GM21717 (cell line): ENCODE results near the gene ANKRD13D.
"Not testable (repeated sequence)": the region's sequence is repeated elsewhere in the genome, so short reads cannot be mapped to it uniquely, and the experiment has no call there.

Experiments used
- ATAC-seq: cut with Tn5 transposase; IDR thresholded peaks from one replicate; pipeline ENCODE4 v1.9.1; 2021; ENCODE audit warnings: mild to moderate bottlenecking, moderate library complexity; ENCODE audit not compliant: unreplicated experiment

Gene ANKRD13D

GRCh38 chr11:67317205-67317887 is 28.2 kb downstream of the ANKRD13D start:
- peak; percentile 69 for ATAC-seq

- ATAC-seq = peak; percentile 10
These were observed 28.9 kb downstream of the ANKRD13D start for GRCh38 chr11:67317888-67318555.

GRCh38 chr11:67318876-67319275 is 29.8 kb downstream of the ANKRD13D start:
- ATAC-seq = not testable (repeated sequence)

GRCh38 chr11:67320011-67320410 is 30.9 kb downstream of the ANKRD13D start:
- ATAC-seq = no peak

GRCh38 chr11:67320691-67321090 is 31.6 kb downstream of the ANKRD13D start:
- no peak for ATAC-seq

- ATAC-seq = no peak
These were observed 32.3 kb downstream of the ANKRD13D start for GRCh38 chr11:67321313-67321871.

- no peak for ATAC-seq
These were observed 32.9 kb downstream of the ANKRD13D start for GRCh38 chr11:67322049-67322448.

GRCh38 chr11:67323526-67323925 is 34.4 kb downstream of the ANKRD13D start:
- ATAC-seq = no peak

GRCh38 chr11:67332081-67332691 is 43.1 kb downstream of the ANKRD13D start:
- no peak for ATAC-seq

GRCh38 chr11:67337257-67337656 is 48.2 kb downstream of the ANKRD13D start:
- ATAC-seq = no peak

- ATAC-seq = no peak
These were observed 55.2 kb downstream of the ANKRD13D start for GRCh38 chr11:67344264-67344663.

- no peak for ATAC-seq
These were observed 56.3 kb downstream of the ANKRD13D start for GRCh38 chr11:67345247-67345919.

- no peak for ATAC-seq
These were observed 57.1 kb downstream of the ANKRD13D start for GRCh38 chr11:67345920-67346819.

GRCh38 chr11:67347964-67348749 is 59.1 kb downstream of the ANKRD13D start:
- ATAC-seq = no peak

- no peak for ATAC-seq
These were observed 59.9 kb downstream of the ANKRD13D start for GRCh38 chr11:67349036-67349435.

- no peak for ATAC-seq
These were observed 60.4 kb downstream of the ANKRD13D start for GRCh38 chr11:67349457-67349856.

- no peak for ATAC-seq
These were observed 60.9 kb downstream of the ANKRD13D start for GRCh38 chr11:67349928-67350465.

GRCh38 chr11:67351275-67352005 is 62.3 kb downstream of the ANKRD13D start:
- ATAC-seq = no peak
